ENCODE results near the gene ENTPD5.

DNA sequence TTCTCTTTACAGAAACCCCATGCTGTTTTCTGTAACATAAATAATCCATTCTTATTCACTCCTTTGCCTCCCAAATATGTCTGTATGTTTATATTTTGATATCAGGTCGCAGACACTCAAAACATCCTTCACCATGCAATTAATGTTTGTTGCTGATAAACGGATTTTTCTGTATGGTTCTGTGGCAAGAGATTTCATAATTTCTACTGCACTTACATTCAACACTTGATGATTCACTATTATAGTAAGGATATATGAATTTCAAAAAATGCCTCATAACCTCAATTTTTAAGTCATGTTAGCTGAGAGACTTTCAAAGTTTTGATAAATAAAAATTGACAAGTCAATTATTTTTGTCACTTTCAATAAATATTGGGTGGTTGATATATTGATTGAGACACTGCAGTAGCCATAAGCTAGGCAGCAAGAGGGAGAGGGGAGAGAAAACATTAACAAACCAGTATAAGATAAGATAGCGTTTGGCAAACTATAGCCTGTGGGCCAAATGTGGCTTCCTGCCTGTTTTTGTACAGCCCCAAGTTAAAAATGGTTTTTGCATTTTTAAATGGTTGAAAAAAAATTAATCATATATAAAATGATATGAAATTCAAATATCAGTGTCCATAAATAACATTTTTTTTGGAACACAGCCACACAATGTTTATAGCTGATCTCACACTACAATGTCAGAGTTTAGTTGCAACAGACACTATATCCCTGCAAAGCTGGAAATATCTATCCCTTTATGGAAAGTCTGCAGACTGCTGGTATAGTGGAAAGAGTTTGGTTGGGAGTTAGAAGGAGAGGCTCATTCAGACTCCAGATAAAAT, 46.9 kb upstream of the ENTPD5 start:
- TF ChIP-seq, protein P1, sequence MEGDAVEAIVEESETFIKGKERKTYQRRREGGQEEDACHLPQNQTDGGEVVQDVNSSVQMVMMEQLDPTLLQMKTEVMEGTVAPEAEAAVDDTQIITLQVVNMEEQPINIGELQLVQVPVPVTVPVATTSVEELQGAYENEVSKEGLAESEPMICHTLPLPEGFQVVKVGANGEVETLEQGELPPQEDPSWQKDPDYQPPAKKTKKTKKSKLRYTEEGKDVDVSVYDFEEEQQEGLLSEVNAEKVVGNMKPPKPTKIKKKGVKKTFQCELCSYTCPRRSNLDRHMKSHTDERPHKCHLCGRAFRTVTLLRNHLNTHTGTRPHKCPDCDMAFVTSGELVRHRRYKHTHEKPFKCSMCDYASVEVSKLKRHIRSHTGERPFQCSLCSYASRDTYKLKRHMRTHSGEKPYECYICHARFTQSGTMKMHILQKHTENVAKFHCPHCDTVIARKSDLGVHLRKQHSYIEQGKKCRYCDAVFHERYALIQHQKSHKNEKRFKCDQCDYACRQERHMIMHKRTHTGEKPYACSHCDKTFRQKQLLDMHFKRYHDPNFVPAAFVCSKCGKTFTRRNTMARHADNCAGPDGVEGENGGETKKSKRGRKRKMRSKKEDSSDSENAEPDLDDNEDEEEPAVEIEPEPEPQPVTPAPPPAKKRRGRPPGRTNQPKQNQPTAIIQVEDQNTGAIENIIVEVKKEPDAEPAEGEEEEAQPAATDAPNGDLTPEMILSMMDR (conservative IDR thresholded peaks at IDR 0.05; ENCODE audit: low read depth, low read length): no peak
- TF ChIP-seq CEBPB (IDR thresholded peaks at IDR 0.05; ENCODE audit: low read depth, low read length) (peak; percentile 89), NFE2L2 (IDR thresholded peaks at IDR 0.05; ENCODE audit: low read depth, low read length) (no peak), POLR2A (IDR thresholded peaks at IDR 0.05; ENCODE audit: low read depth, low read length) (no peak), RFX5 (IDR thresholded peaks at IDR 0.05; ENCODE audit: low read depth, low read length) (no peak)
